GM21717 (cell line): Measurements from ENCODE around the gene CCNO.

ENCODE experiments used
- ATAC-seq: cut with Tn5 transposase; IDR thresholded peaks from one replicate; pipeline ENCODE4 v1.9.1; 2021; ENCODE audit warnings: mild to moderate bottlenecking, moderate library complexity; ENCODE audit not compliant: unreplicated experiment

Gene CCNO

GRCh38 chr5:55222985-55223811 is 10.2 kb downstream of the CCNO start:
- ATAC-seq: no peak

- no peak for ATAC-seq
These were observed 11.1 kb downstream of the CCNO start for GRCh38 chr5:55222092-55222984.

DNA sequence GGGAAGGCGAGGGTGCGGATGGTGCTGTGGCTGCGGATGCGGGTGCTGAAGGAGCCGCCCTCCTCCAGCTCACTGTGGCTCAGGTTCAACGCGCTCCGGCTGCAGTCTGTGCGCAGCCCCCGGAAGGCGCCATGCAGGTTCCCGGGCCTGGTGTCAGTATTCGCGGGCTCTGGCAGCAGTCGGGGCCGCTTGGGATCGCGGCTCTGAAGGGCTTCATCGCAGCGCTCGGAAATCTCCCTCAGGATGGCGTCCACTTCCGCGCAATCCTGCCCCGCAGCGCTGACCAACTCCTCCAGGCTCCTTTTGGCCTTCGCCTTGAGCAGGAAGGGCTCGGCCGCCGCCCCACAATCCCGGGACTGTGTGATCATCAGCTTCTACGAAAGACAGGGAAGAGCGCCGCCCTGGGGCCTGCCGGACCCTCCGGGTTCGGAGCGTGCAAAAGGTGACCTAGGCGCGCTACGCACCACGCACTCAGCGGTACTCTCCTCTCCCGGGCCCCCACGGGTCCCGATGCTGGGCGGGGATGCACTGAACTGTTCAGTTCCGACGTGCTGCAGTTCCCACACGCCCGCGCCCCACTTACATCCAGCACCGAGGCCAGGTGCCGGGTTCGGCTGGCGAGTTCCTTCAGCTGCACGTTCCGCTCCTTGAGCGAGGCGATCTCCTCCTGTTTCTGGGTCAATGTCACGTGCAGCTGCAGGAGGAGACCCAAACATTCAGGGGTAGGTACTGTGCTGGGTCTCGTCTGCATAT is 12.8 kb downstream of the CCNO start:
- no peak for ATAC-seq

DNA sequence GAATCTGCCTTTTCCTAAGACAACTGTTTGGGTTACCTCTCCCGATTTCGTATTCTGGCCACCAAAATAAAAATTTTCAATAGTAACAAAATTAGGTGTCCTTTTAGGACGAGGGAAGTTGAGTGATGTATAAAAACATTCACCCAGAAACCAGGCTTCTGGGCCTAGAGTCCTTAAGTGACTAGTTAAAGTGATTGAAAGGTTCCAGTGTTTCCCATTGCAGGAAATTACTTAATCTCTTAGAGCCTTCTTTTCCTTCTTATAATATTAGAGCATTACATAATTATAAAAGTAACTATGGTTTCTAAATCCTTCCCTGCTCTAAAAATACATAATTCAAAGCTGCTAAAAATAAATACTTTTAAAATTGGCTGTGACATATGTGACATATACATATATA is 13.6 kb downstream of the CCNO start:
- ATAC-seq: no peak

DNA sequence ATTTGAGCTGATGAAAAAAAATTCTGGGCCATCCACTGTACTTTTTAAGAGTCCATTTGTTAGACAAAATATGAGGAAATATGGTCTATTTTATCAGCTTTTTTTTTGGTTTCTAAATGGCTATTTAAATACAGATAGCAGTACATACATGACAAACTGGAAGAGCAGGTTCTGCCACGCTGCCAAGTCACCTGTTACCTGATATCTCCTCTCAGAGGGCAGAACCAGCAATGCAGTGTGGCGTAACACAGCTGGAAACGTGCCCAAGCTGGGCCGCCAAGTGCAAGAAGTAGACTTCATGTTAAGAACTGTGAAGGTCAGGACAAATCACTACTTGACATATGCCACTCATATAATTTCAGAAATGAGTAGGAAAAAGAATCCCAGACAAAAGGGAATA is 14.4 kb downstream of the CCNO start:
- no peak for ATAC-seq

GRCh38 chr5:55211184-55211874 is 22.1 kb downstream of the CCNO start:
- ATAC-seq: no peak

DNA sequence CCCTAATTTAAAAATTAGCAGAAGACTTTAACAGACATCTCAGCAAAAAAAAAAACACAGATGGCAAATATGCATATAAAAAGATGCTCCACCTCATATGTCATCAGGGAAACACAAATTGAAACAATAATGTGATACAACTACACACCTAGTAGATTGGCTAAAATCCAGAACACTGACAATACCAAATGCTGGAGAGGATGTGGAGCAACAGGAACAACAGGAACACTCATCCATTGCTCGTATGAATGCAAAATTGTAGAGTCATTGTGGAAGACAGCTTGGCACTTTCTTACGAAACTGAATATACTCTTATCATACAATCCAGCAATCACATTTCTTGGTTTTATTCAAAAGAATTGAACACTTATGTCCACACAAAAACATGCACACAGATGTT is 28.4 kb downstream of the CCNO start:
- ATAC-seq: no peak

DNA sequence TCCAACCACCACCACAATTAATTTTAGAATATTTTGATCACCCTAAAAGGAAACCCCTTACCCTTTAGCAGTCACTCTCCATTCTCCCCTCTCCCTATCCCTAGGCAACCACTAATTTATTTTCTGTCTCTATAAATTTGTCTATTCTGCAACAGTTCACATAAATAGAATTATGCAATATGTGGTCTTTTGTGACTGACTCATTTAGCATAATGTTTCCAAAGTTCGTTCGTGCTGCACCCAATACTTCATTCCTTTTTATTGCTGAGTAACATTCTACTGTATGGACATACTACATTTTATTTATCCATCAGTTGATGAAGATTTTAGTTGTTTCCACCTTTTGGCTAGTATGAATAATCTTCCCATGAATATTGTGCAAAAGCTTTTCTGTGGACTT is 42.2 kb downstream of the CCNO start:
- no peak for ATAC-seq

- no peak for ATAC-seq
These were observed 44.5 kb downstream of the CCNO start for GRCh38 chr5:55188656-55189540.

GRCh38 chr5:55187370-55187769 is 46.0 kb downstream of the CCNO start:
- no peak for ATAC-seq
